T47D (cell line): Measurements from ENCODE around the gene PPP1R7.

Experiments
- DNase-seq, 2 experiments: peaks; one replicate each; pipeline versions ENCODE4 v3.0.0 to v3.0.0-alpha.2; 2011 to 2012; ENCODE audit warnings: low read depth in 1 of 2, low spot score in 1 of 2
- JUND ChIP-seq: IDR thresholded peaks from 2 replicates; pipeline ENCODE4 v1.6.1; 2012; ENCODE audit warnings: low read depth
- in situ Hi-C: cut with HindIII; loops from 2 replicates; pipeline ENCODE4 v1.10.0; 2016; ENCODE audit warnings: low sequenced_read_pairs, low pct_unique_long_range_greater_than_20kb

Gene PPP1R7

GRCh38 chr2:241230435-241230834, 80.2 kb downstream of the PPP1R7 start:
- no peak for TF ChIP-seq JUND
- DNase-seq, result no peak
- in situ Hi-C loops, result no loop called here

DNA sequence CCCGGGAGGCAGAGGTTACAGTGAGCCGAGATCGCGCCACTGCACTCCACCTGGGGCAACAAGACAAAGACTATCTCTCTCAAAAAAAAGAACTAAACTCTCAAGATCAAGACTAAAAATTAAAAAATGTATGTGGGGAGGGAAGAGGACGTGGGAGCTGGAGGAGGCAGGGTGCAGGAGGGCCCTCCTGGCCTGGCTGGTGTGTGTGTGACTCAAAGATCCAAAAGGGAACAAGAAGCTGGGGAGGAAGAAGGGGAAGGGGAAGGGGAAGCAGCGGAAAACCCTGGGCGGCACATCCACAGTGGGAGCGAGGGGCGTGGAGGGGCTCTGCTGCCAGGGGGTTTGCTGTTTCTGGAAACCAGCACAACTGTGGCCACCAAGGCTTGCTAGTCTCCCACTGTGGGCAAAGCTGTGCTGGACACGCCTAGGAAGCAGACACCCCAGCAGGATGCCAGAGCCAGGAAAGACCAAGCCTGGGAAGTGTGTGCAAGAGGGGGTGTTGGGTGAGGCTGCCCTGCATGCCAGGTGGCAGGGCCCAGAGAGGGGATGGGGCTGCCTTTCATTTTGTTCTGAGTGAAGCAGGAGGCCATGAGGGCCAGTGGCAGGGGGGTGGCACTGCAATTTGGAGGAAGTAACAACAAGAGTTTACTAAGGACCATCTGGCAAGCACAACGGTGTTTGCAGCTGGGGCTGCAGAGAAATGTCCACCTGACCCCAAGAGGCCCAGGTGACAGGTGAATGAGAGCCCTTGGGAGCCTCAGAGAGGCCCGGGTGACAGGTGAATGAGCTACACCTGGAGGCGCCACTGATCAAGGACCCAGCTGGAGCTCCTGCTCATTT, 82.7 kb downstream of the PPP1R7 start:
- no peak for DNase-seq
- no peak for TF ChIP-seq JUND
- in situ Hi-C loops, result no loop called here
